Activated CD4-positive, alpha-beta memory T cell treated with anti-CD3 and anti-CD28 coated beads, Interleukin-2, amount 10 ng/mL, durations not matched to agents 7 days and 5 days (primary cell): ENCODE measurements around the gene ZFPL1. TPM values are rescaled to one million over a fixed set of nuclear protein-coding genes. Genes with fewer than 3 reads are reported as not detected.
A peak's percentile ranks its signal among the peaks of the same experiment; 100 is the strongest.

Experiments used
- CTCF ChIA-PET: fragments of 350-600 bp; sonication (Branson Sonifier 250); formaldehyde crosslinking; loops from one replicate; lab custom pipeline; 2021; ENCODE audit warnings: antibody characterized with exemption, inconsistent platforms; lab: Charles Lee
- POLR2A ChIA-PET: fragments of 350-600 bp; sonication (Branson Sonifier 250); formaldehyde crosslinking; loops from one replicate; lab custom pipeline; 2021; ENCODE audit warnings: antibody characterized with exemption; lab: Charles Lee
- DNase-seq: peaks from one replicate; pipeline ENCODE4 v3.0.0-alpha.2; 2020
- H3K27ac Mint-ChIP-seq: one replicate; pipeline ENCODE4 v1.8.0; 2021; ENCODE audit warnings: mild to moderate bottlenecking, mixed read lengths
- H3K27me3 Mint-ChIP-seq: one replicate; pipeline ENCODE4 v1.8.0; 2021; ENCODE audit warnings: mixed read lengths
- H3K36me3 Mint-ChIP-seq: one replicate; pipeline ENCODE4 v1.8.0; 2021; ENCODE audit warnings: low read depth, mixed read lengths
- H3K4me1 Mint-ChIP-seq: one replicate; pipeline ENCODE4 v1.8.0; 2021; ENCODE audit warnings: mixed read lengths
- H3K4me3 Mint-ChIP-seq: one replicate; pipeline ENCODE4 v1.8.0; 2021; ENCODE audit warnings: mild to moderate bottlenecking, mixed read lengths
- H3K9me3 Mint-ChIP-seq: one replicate; pipeline ENCODE4 v1.8.0; 2021; ENCODE audit warnings: mixed read lengths
- total RNA-seq, 2 experiments: library from RNA; stranded (reverse); gene quantifications; one replicate each; pipeline ENCODE4 v1.2.3, GENCODE V29; 2021

ZFPL1 gene
- total RNA-seq = 10 to 100 TPM; 30.1 to 31.6 TPM

DNA sequence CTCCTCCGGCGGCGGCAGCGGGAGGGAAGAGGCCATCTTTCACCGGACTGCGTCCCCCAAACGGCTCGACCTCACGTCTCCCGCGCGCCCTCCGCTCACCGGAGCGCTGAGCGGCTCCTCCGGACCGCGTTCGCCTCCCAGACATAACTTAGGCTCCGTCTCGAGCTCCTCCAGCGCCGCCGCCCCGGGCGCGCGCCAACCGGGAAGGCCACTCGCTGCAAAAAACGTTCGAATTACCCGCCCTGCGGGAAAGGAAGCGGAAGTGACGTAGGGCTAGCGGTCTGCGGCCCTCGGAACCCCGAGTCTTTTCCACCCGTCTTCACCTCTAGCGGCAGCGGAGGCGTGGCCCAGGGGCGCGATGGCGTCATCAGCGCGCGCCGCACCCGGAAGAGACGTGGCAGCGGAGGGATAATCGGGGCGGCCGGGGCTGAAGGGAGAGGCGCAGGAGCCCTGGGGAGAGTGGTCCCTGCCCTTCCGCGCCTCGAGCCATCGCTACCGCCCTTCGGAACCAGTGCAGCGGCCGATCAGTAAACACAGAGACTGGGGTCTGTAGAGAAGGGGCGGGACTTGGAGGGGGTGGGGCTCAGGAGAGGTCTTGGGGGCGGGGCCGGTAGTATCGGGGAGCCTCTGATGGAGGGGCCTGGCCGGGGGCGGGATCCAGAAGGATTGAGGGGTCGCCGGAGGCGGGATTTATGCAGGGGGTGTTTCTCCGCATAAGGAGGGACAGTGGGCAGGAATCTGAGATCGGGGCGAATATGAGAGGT is at the start of gene ZFPL1, which contains the start of gene CDCA5:
Gene ZFPL1, plus strand, starts transcription at position 389 of the 764 bp plus-strand sequence. CDS start 477 bp downstream, outside the sequence.
Gene CDCA5, minus strand, starts transcription at position 207 of the 764 bp plus-strand sequence. Its CDS starts 62 bp downstream, at position 145.
- no peaks in the 10 kb centered on the region for H3K27me3 Mint-ChIP-seq
- CTCF ChIA-PET = interaction anchor here (0.6 to 2.9 kb wide), 9 partner anchors 9 to 497 kb away, joined by 3 to 16 read pairs (median 4); partner anchors contain the start of genes ARL2, FAU, MRPL49 and SAC3D1
- H3K36me3 Mint-ChIP-seq = peaks cover 68% of the 10 kb centered on the region
- POLR2A ChIA-PET = interaction anchor here (0.9 to 2.4 kb wide), 25 partner anchors 12 to 415 kb away, joined by 3 to 45 read pairs (median 4); partner anchors contain the start of genes ARL2, DPF2, FAU and MALAT1
- peak; percentile 96 for DNase-seq
- H3K4me3 Mint-ChIP-seq = peak within 1 kb of the TSS; percentile 91
- peaks cover 62% of the 10 kb centered on the region for H3K4me1 Mint-ChIP-seq
- peak within 1 kb of the TSS; percentile 88 for H3K27ac Mint-ChIP-seq
- no peaks in the 10 kb centered on the region for H3K9me3 Mint-ChIP-seq

GRCh38 chr11:65034423-65034822 is 49.6 kb upstream of the ZFPL1 start:
- H3K27me3 Mint-ChIP-seq = no peaks in the 10 kb centered on the region
- POLR2A ChIA-PET = no interaction called here
- CTCF ChIA-PET = interaction anchor here (1.1 kb wide), 1 partner anchor 20 kb away, joined by 3 read pairs; the partner anchor contains the start of gene ARL2
- H3K4me3 Mint-ChIP-seq = no peak overlapping the region
- no peak overlapping the region for H3K27ac Mint-ChIP-seq
- no peaks in the 10 kb centered on the region for H3K9me3 Mint-ChIP-seq
- H3K36me3 Mint-ChIP-seq = peaks cover 11% of the 10 kb centered on the region
- DNase-seq = no peak
- peaks cover 4% of the 10 kb centered on the region for H3K4me1 Mint-ChIP-seq

DNA sequence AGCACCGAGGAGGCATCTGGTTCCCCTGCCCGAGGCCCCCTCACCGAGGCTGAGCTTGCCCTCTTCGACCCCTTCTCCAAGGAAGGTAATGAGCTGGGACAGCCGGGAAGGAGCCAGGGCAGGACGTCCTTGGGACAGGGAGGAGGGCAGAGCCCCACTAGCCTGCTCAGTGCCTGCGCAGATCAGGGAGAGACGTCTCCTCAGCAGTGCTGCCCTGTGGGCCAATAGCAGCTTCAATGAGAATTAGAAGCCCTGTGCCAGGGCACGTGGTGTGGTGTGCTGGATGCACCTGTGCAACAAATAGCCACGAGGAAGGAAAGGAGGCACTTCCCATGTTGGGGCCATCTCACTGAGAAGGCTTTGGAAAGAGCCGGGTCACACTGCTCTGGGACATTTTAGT is 48.4 kb upstream of the ZFPL1 start:
- ChIA-PET POLR2A (interaction anchor here (1.0 to 2.0 kb wide), 2 partner anchors 9 to 23 kb away, joined by 3 to 4 read pairs; partner anchors contain the start of genes NAALADL1 and SNX15), CTCF (no interaction called here)
- Mint-ChIP-seq H3K9me3 (no peaks in the 10 kb centered on the region), H3K36me3 (peaks cover 14% of the 10 kb centered on the region), H3K4me1 (peaks cover 8% of the 10 kb centered on the region), H3K27me3 (no peaks in the 10 kb centered on the region), H3K27ac (no peak overlapping the region), H3K4me3 (no peak overlapping the region)
- no peak for DNase-seq

- ChIA-PET CTCF (no interaction called here), POLR2A (interaction anchor here (1.2 to 2.0 kb wide), 3 partner anchors 8 to 46 kb away, joined by 3 to 4 read pairs (median 3); partner anchors contain the start of gene SNX15)
- H3K9me3 Mint-ChIP-seq = no peaks in the 10 kb centered on the region
These were observed 47.1 kb upstream of the ZFPL1 start for GRCh38 chr11:65036931-65037330.

DNA sequence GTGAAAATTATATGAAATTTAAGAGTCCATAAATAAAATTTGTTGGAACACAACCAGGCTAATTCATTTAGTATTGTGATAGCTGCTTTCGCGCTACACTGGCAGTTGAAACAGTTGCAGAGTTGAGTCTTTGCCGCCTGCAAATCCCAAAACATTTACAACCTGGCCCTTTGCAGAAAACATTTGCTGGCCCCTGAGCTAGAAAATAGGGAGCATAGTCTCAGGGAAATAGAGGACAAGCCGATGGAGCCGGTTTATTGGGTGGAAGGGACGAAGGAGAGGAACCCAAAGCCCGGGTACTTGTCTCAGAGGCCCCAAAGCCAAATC is 43.5 kb upstream of the ZFPL1 start:
- Mint-ChIP-seq H3K36me3 (peaks cover 36% of the 10 kb centered on the region), H3K9me3 (no peaks in the 10 kb centered on the region), H3K27me3 (no peaks in the 10 kb centered on the region), H3K4me3 (peak overlapping the region; percentile 90), H3K4me1 (peaks cover 39% of the 10 kb centered on the region), H3K27ac (peak overlapping the region; percentile 97)
- ChIA-PET POLR2A (interaction anchor here (0.6 to 4.8 kb wide), 35 partner anchors 9 to 723 kb away, joined by 3 to 51 read pairs (median 4); partner anchors contain the start of genes ARL2, CDCA5, FAU and MAJIN), CTCF (interaction anchor here (0.7 to 3.6 kb wide), 8 partner anchors 10 to 192 kb away, joined by 3 to 25 read pairs (median 4); partner anchors contain the start of genes ARL2, SNX15 and TM7SF2)
- DNase-seq = no peak

More at GRCh38 chr11:65036931-65037330, 47.1 kb upstream of the ZFPL1 start:
- no peak overlapping the region for H3K4me3 Mint-ChIP-seq
- H3K4me1 Mint-ChIP-seq = peaks cover 15% of the 10 kb centered on the region
- no peak for DNase-seq
- H3K27ac Mint-ChIP-seq = no peak overlapping the region
- H3K27me3 Mint-ChIP-seq = no peaks in the 10 kb centered on the region
- H3K36me3 Mint-ChIP-seq = peaks cover 14% of the 10 kb centered on the region

GRCh38 chr11:65040847-65041622 is 43.0 kb upstream of the ZFPL1 start, which contains the start of gene SAC3D1:
Gene SAC3D1 (plus strand): TSS chr11:65041210. CDS start chr11:65041293, 83 bp downstream.
- peak; percentile 95 for DNase-seq
- Mint-ChIP-seq H3K4me3 (peak within 1 kb of the TSS; percentile 91), H3K4me1 (peaks cover 41% of the 10 kb centered on the region), H3K9me3 (no peaks in the 10 kb centered on the region), H3K36me3 (peaks cover 36% of the 10 kb centered on the region), H3K27me3 (no peaks in the 10 kb centered on the region), H3K27ac (peak within 1 kb of the TSS; percentile 97)
- POLR2A ChIA-PET = interaction anchor here (0.7 to 4.8 kb wide), 38 partner anchors 9 to 724 kb away, joined by 3 to 51 read pairs (median 4); partner anchors contain the start of genes ARL2, CDCA5, FAU and MAJIN
- CTCF ChIA-PET = interaction anchor here (0.7 to 3.6 kb wide), 8 partner anchors 12 to 193 kb away, joined by 3 to 25 read pairs (median 4); partner anchors contain the start of genes ARL2, CDCA5, SNX15 and ZFPL1

GRCh38 chr11:65042891-65043290 is 41.1 kb upstream of the ZFPL1 start:
- POLR2A ChIA-PET = interaction anchor here (1.0 to 4.8 kb wide), 3 partner anchors 16 to 219 kb away, joined by 4 to 51 read pairs (median 43); partner anchors contain the start of genes CDCA5, POLA2, SNX15 and ZFPL1
- H3K4me1 Mint-ChIP-seq = peaks cover 57% of the 10 kb centered on the region

DNA sequence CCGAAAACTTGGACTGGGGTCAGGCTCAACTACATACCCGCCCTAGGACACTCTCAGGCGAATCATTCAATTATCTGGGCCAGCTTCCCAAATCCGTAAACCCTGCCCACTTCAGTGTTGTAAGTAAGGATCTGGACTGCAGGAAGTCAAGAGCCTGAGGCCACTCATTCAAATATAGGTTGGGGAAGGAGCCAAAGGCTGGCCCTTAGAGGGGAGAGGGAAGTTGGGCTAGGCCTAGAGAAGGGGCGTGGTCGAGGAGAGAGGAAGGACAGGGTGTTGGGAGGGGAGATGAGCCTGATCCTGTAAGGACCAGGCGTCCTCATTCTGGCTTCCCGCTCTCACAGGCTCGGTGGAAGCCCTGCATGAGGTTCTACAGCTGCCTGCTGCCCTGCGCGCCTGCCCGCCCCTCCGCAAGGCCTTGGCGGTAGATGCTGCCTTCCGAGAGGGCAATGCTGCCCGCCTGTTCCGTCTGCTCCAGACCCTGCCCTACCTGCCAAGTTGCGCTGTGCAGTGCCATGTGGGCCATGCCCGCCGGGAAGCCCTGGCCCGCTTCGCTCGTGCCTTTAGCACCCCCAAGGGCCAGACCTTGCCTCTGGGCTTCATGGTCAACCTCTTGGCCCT is 40.0 kb upstream of the ZFPL1 start:
- DNase-seq = no peak
- no peak overlapping the region for H3K4me3 Mint-ChIP-seq
- H3K4me1 Mint-ChIP-seq = peaks cover 57% of the 10 kb centered on the region
- POLR2A ChIA-PET = interaction anchor here (4.8 kb wide), 1 partner anchor 17 kb away, joined by 51 read pairs; the partner anchor contains the start of gene SNX15
- H3K36me3 Mint-ChIP-seq = peaks cover 31% of the 10 kb centered on the region
- no peak overlapping the region for H3K27ac Mint-ChIP-seq
- H3K9me3 Mint-ChIP-seq = no peaks in the 10 kb centered on the region
- CTCF ChIA-PET = no interaction called here
- no peaks in the 10 kb centered on the region for H3K27me3 Mint-ChIP-seq

More at GRCh38 chr11:65042891-65043290, 41.1 kb upstream of the ZFPL1 start:
- no peaks in the 10 kb centered on the region for H3K27me3 Mint-ChIP-seq
- H3K36me3 Mint-ChIP-seq = peaks cover 37% of the 10 kb centered on the region
- no peak overlapping the region for H3K27ac Mint-ChIP-seq
- DNase-seq = no peak
- CTCF ChIA-PET = interaction anchor here (0.9 kb wide), 1 partner anchor 67 kb away, joined by 3 read pairs; no protein-coding TSS in a partner anchor
- peak overlapping the region; percentile 91 for H3K4me3 Mint-ChIP-seq
- H3K9me3 Mint-ChIP-seq = no peaks in the 10 kb centered on the region

DNA sequence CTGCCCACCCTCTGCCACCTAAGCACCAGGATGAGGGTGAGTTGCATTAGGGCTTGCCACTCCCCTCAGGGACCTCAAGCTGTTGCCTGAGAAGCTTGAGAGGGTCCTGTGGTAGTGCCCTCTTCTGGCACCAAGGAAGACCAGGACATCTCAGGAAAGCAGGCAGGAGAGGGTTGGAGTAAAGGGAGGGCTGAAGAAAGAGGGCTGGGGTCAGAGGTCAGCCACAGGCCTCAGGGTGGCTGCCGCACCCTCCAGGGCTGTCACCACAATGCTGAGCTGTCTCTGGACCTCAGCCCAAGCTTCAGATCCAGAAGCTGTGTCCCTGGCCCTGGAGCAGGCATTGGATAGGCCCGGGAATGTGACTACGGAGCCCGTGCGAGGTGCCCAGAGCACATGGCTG is 39.0 kb upstream of the ZFPL1 start:
- DNase-seq = no peak
- Mint-ChIP-seq H3K4me1 (peaks cover 53% of the 10 kb centered on the region), H3K4me3 (no peak overlapping the region), H3K27ac (no peak overlapping the region), H3K9me3 (no peaks in the 10 kb centered on the region), H3K36me3 (peaks cover 28% of the 10 kb centered on the region), H3K27me3 (no peaks in the 10 kb centered on the region)
- ChIA-PET POLR2A (interaction anchor here (0.9 to 1.4 kb wide), 3 partner anchors 16 to 38 kb away, joined by 3 to 4 read pairs (median 4); partner anchors contain the start of gene ARL2), CTCF (no interaction called here)

GRCh38 chr11:65045728-65046127 is 38.3 kb upstream of the ZFPL1 start:
- peaks cover 28% of the 10 kb centered on the region for H3K36me3 Mint-ChIP-seq
- no peaks in the 10 kb centered on the region for H3K27me3 Mint-ChIP-seq
- H3K9me3 Mint-ChIP-seq = no peaks in the 10 kb centered on the region
- no peak for DNase-seq
- CTCF ChIA-PET = interaction anchor here (1.2 kb wide), 1 partner anchor 31 kb away, joined by 3 read pairs; the partner anchor contains the start of gene ARL2
- peaks cover 50% of the 10 kb centered on the region for H3K4me1 Mint-ChIP-seq
- POLR2A ChIA-PET = interaction anchor here (0.9 to 1.4 kb wide), 3 partner anchors 17 to 38 kb away, joined by 3 to 4 read pairs (median 4); partner anchors contain the start of gene ARL2
- H3K27ac Mint-ChIP-seq = peak overlapping the region; percentile 26
- H3K4me3 Mint-ChIP-seq = no peak overlapping the region

- Mint-ChIP-seq H3K4me3 (peak overlapping the region; percentile 77), H3K27me3 (no peaks in the 10 kb centered on the region), H3K9me3 (no peaks in the 10 kb centered on the region), H3K36me3 (peaks cover 22% of the 10 kb centered on the region), H3K4me1 (peaks cover 44% of the 10 kb centered on the region), H3K27ac (peak overlapping the region; percentile 69)
- CTCF ChIA-PET = interaction anchor here (1.5 kb wide), 1 partner anchor 20 kb away, joined by 3 read pairs; no protein-coding TSS in a partner anchor
- POLR2A ChIA-PET = interaction anchor here (1.1 to 1.8 kb wide), 3 partner anchors 30 to 35 kb away, joined by 3 to 5 read pairs (median 4); partner anchors contain the start of gene ARL2
- peak; percentile 28 for DNase-seq
These were observed 36.2 kb upstream of the ZFPL1 start for GRCh38 chr11:65047581-65048422.
